Mammary epithelial cell (primary cell): Measurements from ENCODE around the gene TIGAR.

ENCODE experiments used
- EZH2 ChIP-seq: IDR thresholded peaks from 2 replicates; pipeline ENCODE4 v1.6.1; 2012; ENCODE audit warnings: low read length, inconsistent platforms, borderline replicate concordance
- TF ChIP-seq, protein P1 (sequence below), 2 donors: IDR thresholded peaks in 1 of 2; conservative IDR thresholded peaks in 1 of 2; 2 replicates each; pipeline ENCODE4 v1.5.1; 2011 to 2012; ENCODE audit warnings: inconsistent platforms in 2 of 2, low read length in 2 of 2, mild to moderate bottlenecking in 2 of 2, control low read depth in 1 of 2, low read depth in 1 of 2; ENCODE audit not compliant: insufficient read depth in 1 of 2; ENCODE audit errors: extremely low read depth in 1 of 2

DNA sequence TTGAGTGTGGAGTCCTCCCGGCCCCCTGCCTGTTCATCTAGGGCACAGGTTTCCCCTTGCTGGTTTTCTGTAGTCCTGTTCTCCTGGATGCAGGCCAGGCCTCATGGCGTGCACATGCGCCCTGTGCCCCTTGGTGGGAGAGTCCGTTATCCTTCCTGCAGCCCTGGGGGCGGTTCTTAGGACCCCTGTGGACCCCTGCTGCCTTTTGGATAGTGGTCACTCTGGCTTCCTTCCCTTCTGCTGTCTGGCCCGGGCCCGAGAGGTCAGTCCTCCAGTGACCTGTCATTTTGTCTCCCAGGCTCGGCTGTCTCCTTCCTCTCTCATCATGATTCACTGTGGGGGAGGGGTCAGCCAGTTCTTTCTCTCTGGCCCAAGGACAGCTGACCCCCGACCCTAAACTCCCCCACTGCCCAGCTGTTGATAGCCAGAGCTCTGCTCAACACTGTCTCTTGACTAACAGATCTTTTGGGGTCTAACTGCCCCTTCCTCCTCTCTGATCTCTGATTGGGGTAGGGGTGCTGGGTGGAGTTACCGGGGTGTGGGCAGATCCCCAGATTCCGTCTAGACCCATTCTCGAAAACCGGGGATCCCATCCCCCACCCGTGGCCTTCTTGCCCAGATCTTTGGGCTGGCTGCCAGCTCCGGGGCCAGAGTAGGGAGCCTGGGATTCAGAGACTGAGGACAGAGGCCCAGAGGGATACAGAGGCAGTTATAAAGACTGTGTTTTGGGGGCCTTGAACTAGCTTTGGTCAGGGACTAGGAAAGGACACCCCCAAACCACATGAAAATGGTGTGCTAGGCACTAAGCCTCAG, 40.5 kb upstream of the TIGAR start:
- TF ChIP-seq, protein P1, sequence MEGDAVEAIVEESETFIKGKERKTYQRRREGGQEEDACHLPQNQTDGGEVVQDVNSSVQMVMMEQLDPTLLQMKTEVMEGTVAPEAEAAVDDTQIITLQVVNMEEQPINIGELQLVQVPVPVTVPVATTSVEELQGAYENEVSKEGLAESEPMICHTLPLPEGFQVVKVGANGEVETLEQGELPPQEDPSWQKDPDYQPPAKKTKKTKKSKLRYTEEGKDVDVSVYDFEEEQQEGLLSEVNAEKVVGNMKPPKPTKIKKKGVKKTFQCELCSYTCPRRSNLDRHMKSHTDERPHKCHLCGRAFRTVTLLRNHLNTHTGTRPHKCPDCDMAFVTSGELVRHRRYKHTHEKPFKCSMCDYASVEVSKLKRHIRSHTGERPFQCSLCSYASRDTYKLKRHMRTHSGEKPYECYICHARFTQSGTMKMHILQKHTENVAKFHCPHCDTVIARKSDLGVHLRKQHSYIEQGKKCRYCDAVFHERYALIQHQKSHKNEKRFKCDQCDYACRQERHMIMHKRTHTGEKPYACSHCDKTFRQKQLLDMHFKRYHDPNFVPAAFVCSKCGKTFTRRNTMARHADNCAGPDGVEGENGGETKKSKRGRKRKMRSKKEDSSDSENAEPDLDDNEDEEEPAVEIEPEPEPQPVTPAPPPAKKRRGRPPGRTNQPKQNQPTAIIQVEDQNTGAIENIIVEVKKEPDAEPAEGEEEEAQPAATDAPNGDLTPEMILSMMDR (conservative IDR thresholded peaks at IDR 0.05 in 1 of 2, IDR thresholded peaks at IDR 0.05 in 1 of 2; ENCODE audit: extremely low read depth in 1 of 2, insufficient read depth in 1 of 2, low read depth in 1 of 2, low read length in 2 of 2), result no peak
- no peak for TF ChIP-seq EZH2
